ENCODE results near the gene CHAF1B. TPM values are rescaled to one million over a fixed set of nuclear protein-coding genes. Genes with fewer than 3 reads are reported as not detected.

CHAF1B gene
- total RNA-seq, 1 donor from 2014 or later = 2.5 TPM

GRCh38 chr21:36454093-36454531 lies 68.9 kb downstream of the CHAF1B start:
- DNase-seq (ENCODE audit: low spot score) = no peak
- ATAC-seq = no peak
- intact Hi-C loops (cut with DNase I) = no loop called here

- intact Hi-C loops (cut with DNase I) = no loop called here
- no peak for ATAC-seq
- no peak for DNase-seq (ENCODE audit: low spot score)
These were observed 69.5 kb downstream of the CHAF1B start for GRCh38 chr21:36454706-36455105.

GRCh38 chr21:36456729-36457414 lies 71.7 kb downstream of the CHAF1B start:
- intact Hi-C loops (cut with DNase I) = no loop called here
- ATAC-seq = no peak
- no peak for DNase-seq (ENCODE audit: low spot score)

GRCh38 chr21:36459098-36459497 lies 73.9 kb downstream of the CHAF1B start:
- ATAC-seq = no peak

GRCh38 chr21:36460866-36461265 lies 75.7 kb downstream of the CHAF1B start:
- intact Hi-C loops (cut with DNase I) = no loop called here
- no peak for DNase-seq (ENCODE audit: low spot score)
- ATAC-seq = no peak

More at GRCh38 chr21:36459098-36459497, 73.9 kb downstream of the CHAF1B start:
- intact Hi-C loops (cut with DNase I) = no loop called here
- no peak for DNase-seq (ENCODE audit: low spot score)

GRCh38 chr21:36461277-36461917 lies 76.2 kb downstream of the CHAF1B start:
- ATAC-seq = no peak
- no peak for DNase-seq (ENCODE audit: low spot score)
- intact Hi-C loops (cut with DNase I) = no loop called here

- no peak for ATAC-seq
- intact Hi-C loops (cut with DNase I) = no loop called here
- no peak for DNase-seq (ENCODE audit: low spot score)
These were observed 76.8 kb downstream of the CHAF1B start for GRCh38 chr21:36461918-36462486.

GRCh38 chr21:36463204-36463603 lies 78.0 kb downstream of the CHAF1B start:
- DNase-seq (ENCODE audit: low spot score) (no peak), ATAC-seq (no peak)
- intact Hi-C loops (cut with DNase I) = no loop called here

GRCh38 chr21:36463991-36464390 lies 78.8 kb downstream of the CHAF1B start:
- no peak for DNase-seq (ENCODE audit: low spot score)
- no peak for ATAC-seq
- intact Hi-C loops (cut with DNase I) = no loop called here

GRCh38 chr21:36464590-36464989 lies 79.4 kb downstream of the CHAF1B start:
- no peak for ATAC-seq
- intact Hi-C loops (cut with DNase I) = no loop called here
- DNase-seq (ENCODE audit: low spot score) = no peak

GRCh38 chr21:36465478-36465877 lies 80.3 kb downstream of the CHAF1B start:
- no peak for DNase-seq (ENCODE audit: low spot score)
- intact Hi-C loops (cut with DNase I) = no loop called here
- ATAC-seq = no peak

- intact Hi-C loops (cut with DNase I) = no loop called here
- no peak for DNase-seq (ENCODE audit: low spot score)
- no peak for ATAC-seq
These were observed 80.9 kb downstream of the CHAF1B start for GRCh38 chr21:36466061-36466511.

Other genes with a start within 250 kb of the CHAF1B start
- gene DOP1B, start 228.6 kb upstream of the CHAF1B start, total RNA-seq = 15.6 TPM
- 58.8 TPM for gene MORC3, start 65.2 kb upstream of the CHAF1B start, total RNA-seq
- gene CLDN14, start 94.7 kb downstream of the CHAF1B start, total RNA-seq = 1.2 TPM